Activated B cell treated with CpG ODN at 0.5 μM for 24 hours (primary cell): ENCODE results near the gene CYP2J2. TPM values are rescaled to one million over a fixed set of nuclear protein-coding genes. Genes with fewer than 3 reads are reported as not detected.

Experiments
- ATAC-seq: fragments of 200-7000 bp; cut with Tn5 transposase; one replicate; pipeline ENCODE4 v1.10.0; 2021; ENCODE audit warnings: low read depth, mild to moderate bottlenecking, moderate library complexity
- CTCF ChIA-PET: fragments of 350-600 bp; sonication (Branson Sonifier 250); formaldehyde crosslinking; loops from one replicate; lab custom pipeline; 2021; ENCODE audit warnings: antibody characterized with exemption; lab: Charles Lee
- POLR2A ChIA-PET: fragments of 350-600 bp; sonication (Branson Sonifier 250); formaldehyde crosslinking; loops from one replicate; lab custom pipeline; 2021; ENCODE audit warnings: antibody characterized with exemption; lab: Charles Lee
- DNase-seq: peaks from one replicate; pipeline ENCODE4 v3.0.0; 2022
- H3K27ac Mint-ChIP-seq: one replicate; pipeline ENCODE4 v1.8.0; 2020; ENCODE audit warnings: mixed read lengths
- H3K27me3 Mint-ChIP-seq: one replicate; pipeline ENCODE4 v1.8.0; 2021; ENCODE audit warnings: mixed read lengths
- H3K36me3 Mint-ChIP-seq: one replicate; pipeline ENCODE4 v1.8.0; 2021; ENCODE audit warnings: low read depth, mixed read lengths
- H3K4me1 Mint-ChIP-seq: one replicate; pipeline ENCODE4 v1.8.0; 2021; ENCODE audit warnings: mixed read lengths
- H3K4me3 Mint-ChIP-seq: one replicate; pipeline ENCODE4 v1.8.0; 2020; ENCODE audit warnings: mild to moderate bottlenecking, mixed read lengths
- H3K9me3 Mint-ChIP-seq: one replicate; pipeline ENCODE4 v1.8.0; 2020; ENCODE audit warnings: mixed read lengths
- CTCF ChIP-seq: fragments of 200-600 bp; IDR thresholded peaks from one replicate; pipeline ENCODE4 v1.8.0; 2022; ENCODE audit warnings: antibody characterized with exemption, mild to moderate bottlenecking
- intact Hi-C: fragments of 100-400 bp; cut with micrococcal nuclease; formaldehyde crosslinking; loops from one replicate; pipeline ENCODE4 v1.15.1; 2024
- total RNA-seq: library from RNA; stranded (reverse); gene quantifications from 2 replicates; pipeline ENCODE4 v1.2.3, GENCODE V29; 2022

CYP2J2 gene
- total RNA-seq, 1 donor from 2014 or later = 0.24 TPM

- ChIA-PET POLR2A (no interaction called here), CTCF (interaction anchor here (2.1 kb wide), 1 partner anchor 68 kb away, joined by 13 read pairs; no protein-coding TSS in a partner anchor)
- DNase-seq (no peak), ATAC-seq (no peak)
- TF ChIP-seq CTCF = no peak
- Mint-ChIP-seq H3K4me3 (no peak overlapping the region), H3K4me1 (no peaks in the 10 kb centered on the region), H3K27ac (no peak overlapping the region), H3K36me3 (peaks cover 6% of the 10 kb centered on the region), H3K27me3 (no peaks in the 10 kb centered on the region), H3K9me3 (peaks cover 11% of the 10 kb centered on the region)
- intact Hi-C loops = loop anchor here (1.0 kb wide), 1 partner anchor 67 kb away; no protein-coding TSS in a partner anchor
These were observed 46.5 kb downstream of the CYP2J2 start for GRCh38 chr1:59879996-59880505.

- H3K27ac Mint-ChIP-seq = no peak overlapping the region
- peaks cover 11% of the 10 kb centered on the region for H3K9me3 Mint-ChIP-seq
- no peaks in the 10 kb centered on the region for H3K27me3 Mint-ChIP-seq
- intact Hi-C loops = loop anchor here (1.0 kb wide), 1 partner anchor 68 kb away; no protein-coding TSS in a partner anchor
- H3K36me3 Mint-ChIP-seq = peaks cover 9% of the 10 kb centered on the region
- ChIA-PET POLR2A (no interaction called here), CTCF (interaction anchor here (2.1 kb wide), 1 partner anchor 68 kb away, joined by 13 read pairs; no protein-coding TSS in a partner anchor)
- TF ChIP-seq CTCF = no peak
- no peak overlapping the region for H3K4me3 Mint-ChIP-seq
- no peak for ATAC-seq
- no peak for DNase-seq
- H3K4me1 Mint-ChIP-seq = no peaks in the 10 kb centered on the region
These were observed 47.0 kb downstream of the CYP2J2 start for GRCh38 chr1:59879574-59879973.

- H3K27me3 Mint-ChIP-seq = no peaks in the 10 kb centered on the region
- no peaks in the 10 kb centered on the region for H3K4me1 Mint-ChIP-seq
- intact Hi-C loops = no loop called here
- H3K9me3 Mint-ChIP-seq = peaks cover 11% of the 10 kb centered on the region
- ATAC-seq (no peak), DNase-seq (no peak)
- POLR2A ChIA-PET = no interaction called here
- peaks cover 14% of the 10 kb centered on the region for H3K36me3 Mint-ChIP-seq
- CTCF ChIA-PET = interaction anchor here (2.1 kb wide), 1 partner anchor 69 kb away, joined by 13 read pairs; no protein-coding TSS in a partner anchor
- TF ChIP-seq CTCF = no peak
- H3K27ac Mint-ChIP-seq = no peak overlapping the region
- H3K4me3 Mint-ChIP-seq = no peak overlapping the region
These were observed 48.2 kb downstream of the CYP2J2 start for GRCh38 chr1:59878370-59878769.

GRCh38 chr1:59877108-59877682 is 49.4 kb downstream of the CYP2J2 start:
- peaks cover 21% of the 10 kb centered on the region for H3K36me3 Mint-ChIP-seq
- no peaks in the 10 kb centered on the region for H3K4me1 Mint-ChIP-seq
- H3K4me3 Mint-ChIP-seq = no peak overlapping the region
- DNase-seq (no peak), ATAC-seq (no peak)
- intact Hi-C loops = no loop called here
- H3K9me3 Mint-ChIP-seq = peaks cover 11% of the 10 kb centered on the region
- ChIA-PET POLR2A (no interaction called here), CTCF (no interaction called here)
- no peak for TF ChIP-seq CTCF
- H3K27ac Mint-ChIP-seq = no peak overlapping the region
- no peaks in the 10 kb centered on the region for H3K27me3 Mint-ChIP-seq

GRCh38 chr1:59871746-59872145 is 54.8 kb downstream of the CYP2J2 start:
- ATAC-seq = no peak
- POLR2A ChIA-PET = no interaction called here
- DNase-seq = no peak
- Mint-ChIP-seq H3K4me3 (no peak overlapping the region), H3K4me1 (no peaks in the 10 kb centered on the region), H3K27ac (no peak overlapping the region), H3K27me3 (no peaks in the 10 kb centered on the region), H3K9me3 (peaks cover 5% of the 10 kb centered on the region), H3K36me3 (peaks cover 51% of the 10 kb centered on the region)
- intact Hi-C loops = no loop called here
- CTCF ChIA-PET = no interaction called here
- TF ChIP-seq CTCF = no peak
